Activated T-cell treated with anti-CD3 and anti-CD28 coated beads, Interleukin-2, amount 50 U/mL, for 72 hours (primary cell): Measurements from ENCODE around the gene PARM1. TPM values are rescaled to one million over a fixed set of nuclear protein-coding genes. Genes with fewer than 3 reads are reported as not detected.

ENCODE experiments used
- ATAC-seq, 2 donors: fragments of 150-1000 bp; cut with Tn5 transposase; replicated peaks in 1 of 2; 2 replicates each; pipeline ENCODE4 v1.10.0; 2021; ENCODE audit warnings: moderate library complexity in 2 of 2, mild to moderate bottlenecking in 1 of 2
- DNase-seq, 2 donors: peaks; one replicate each; pipeline ENCODE4 v3.0.0; 2021 to 2022; ENCODE audit warnings: mixed read lengths in 1 of 2
- H3K27ac Mint-ChIP-seq: one replicate; pipeline ENCODE4 v1.8.0; 2022; ENCODE audit warnings: mild to moderate bottlenecking, moderate library complexity, mixed read lengths
- H3K27me3 Mint-ChIP-seq: one replicate; pipeline ENCODE4 v1.8.0; 2022; ENCODE audit warnings: low read depth, mixed read lengths
- H3K36me3 Mint-ChIP-seq, 2 donors: one replicate each; pipeline ENCODE4 v1.8.0; 2022; ENCODE audit warnings: mixed read lengths in 2 of 2, mild to moderate bottlenecking in 1 of 2; ENCODE audit not compliant: insufficient read depth in 2 of 2
- H3K4me1 Mint-ChIP-seq: one replicate; pipeline ENCODE4 v1.8.0; 2022; ENCODE audit warnings: low read depth, mixed read lengths
- H3K4me3 Mint-ChIP-seq, 2 donors: one replicate each; pipeline ENCODE4 v1.8.0; 2022; ENCODE audit warnings: mild to moderate bottlenecking in 2 of 2, mixed read lengths in 2 of 2, moderate library complexity in 2 of 2
- H3K9me3 Mint-ChIP-seq, 2 donors: one replicate each; pipeline ENCODE4 v1.8.0; 2022; ENCODE audit warnings: mixed read lengths in 2 of 2
- total RNA-seq, 2 donors: library from RNA; stranded (reverse); gene quantifications; one replicate each; pipeline ENCODE4 v1.2.3, GENCODE V29; 2022

The PARM1 gene
- total RNA-seq, 2 donors from 2014 or later, result 0.07 to 0.19 TPM

- Mint-ChIP-seq H3K4me3 (no peak overlapping the region), H3K9me3 (no peaks in the 10 kb centered on the region), H3K36me3 (no peaks in the 10 kb centered on the region), H3K27ac (no peak overlapping the region), H3K4me1 (no peaks in the 10 kb centered on the region), H3K27me3 (peaks cover 6% of the 10 kb centered on the region)
- no peak for DNase-seq
- ATAC-seq, result no peak
These were observed 6.9 kb upstream of the PARM1 start for GRCh38 chr4:74926007-74926406.

- H3K27me3 Mint-ChIP-seq, result peaks cover 44% of the 10 kb centered on the region
- no peak overlapping the region for H3K4me3 Mint-ChIP-seq
- H3K36me3 Mint-ChIP-seq, result no peaks in the 10 kb centered on the region
- no peaks in the 10 kb centered on the region for H3K9me3 Mint-ChIP-seq
- no peak for DNase-seq
- H3K27ac Mint-ChIP-seq, result no peak overlapping the region
- ATAC-seq, result no peak
- peaks cover 21% of the 10 kb centered on the region for H3K4me1 Mint-ChIP-seq
These were observed 2.8 kb upstream of the PARM1 start for GRCh38 chr4:74930162-74930561.

- Mint-ChIP-seq H3K27me3 (peaks cover 49% of the 10 kb centered on the region), H3K9me3 (no peaks in the 10 kb centered on the region), H3K36me3 (no peaks in the 10 kb centered on the region), H3K4me1 (peaks cover 21% of the 10 kb centered on the region), H3K27ac (no peak overlapping the region), H3K4me3 (no peak overlapping the region)
- DNase-seq (no peak), ATAC-seq (no peak)
These were observed 1.5 kb upstream of the PARM1 start for GRCh38 chr4:74931376-74931775.

- Mint-ChIP-seq H3K4me3 (no peak overlapping the region), H3K36me3 (no peaks in the 10 kb centered on the region), H3K9me3 (no peaks in the 10 kb centered on the region), H3K27me3 (peaks cover 55% of the 10 kb centered on the region), H3K4me1 (peaks cover 21% of the 10 kb centered on the region), H3K27ac (no peak overlapping the region)
- DNase-seq (no peak), ATAC-seq (no peak)
These were observed 906 bp upstream of the PARM1 start for GRCh38 chr4:74932010-74932409.

- H3K4me1 Mint-ChIP-seq, result peaks cover 21% of the 10 kb centered on the region
- no peaks in the 10 kb centered on the region for H3K36me3 Mint-ChIP-seq
- peak overlapping the region; percentile 79 to 82 for H3K4me3 Mint-ChIP-seq
- H3K27ac Mint-ChIP-seq, result no peak overlapping the region
- H3K27me3 Mint-ChIP-seq, result peaks cover 58% of the 10 kb centered on the region
- no peaks in the 10 kb centered on the region for H3K9me3 Mint-ChIP-seq
- DNase-seq (peak; percentile 0 to 3), ATAC-seq (no peak)
These were observed 673 bp downstream of the PARM1 start for GRCh38 chr4:74933562-74934015.

- Mint-ChIP-seq H3K27me3 (peaks cover 58% of the 10 kb centered on the region), H3K4me3 (peak overlapping the region; percentile 79 to 82), H3K36me3 (no peaks in the 10 kb centered on the region)
These were observed 1.3 kb downstream of the PARM1 start for GRCh38 chr4:74934016-74934831.

GRCh38 chr4:74934888-74935287 is 2.0 kb downstream of the PARM1 start:
- DNase-seq (no peak), ATAC-seq (no peak)
- Mint-ChIP-seq H3K27me3 (peaks cover 60% of the 10 kb centered on the region), H3K9me3 (no peaks in the 10 kb centered on the region), H3K27ac (no peak overlapping the region), H3K4me3 (peak overlapping the region; percentile 15 to 79), H3K36me3 (no peaks in the 10 kb centered on the region), H3K4me1 (peaks cover 21% of the 10 kb centered on the region)

More at GRCh38 chr4:74934016-74934831, 1.3 kb downstream of the PARM1 start:
- DNase-seq (peak in 1 of 2 donors; percentile 2), ATAC-seq (no peak)
- H3K4me1 Mint-ChIP-seq, result peaks cover 21% of the 10 kb centered on the region
- H3K9me3 Mint-ChIP-seq, result no peaks in the 10 kb centered on the region
- no peak overlapping the region for H3K27ac Mint-ChIP-seq

- Mint-ChIP-seq H3K27me3 (peaks cover 19% of the 10 kb centered on the region), H3K27ac (no peak overlapping the region), H3K9me3 (no peaks in the 10 kb centered on the region), H3K4me1 (no peaks in the 10 kb centered on the region), H3K4me3 (no peak overlapping the region), H3K36me3 (no peaks in the 10 kb centered on the region)
- DNase-seq, result no peak
- no peak for ATAC-seq
These were observed 8.2 kb downstream of the PARM1 start for GRCh38 chr4:74941123-74941522.

- Mint-ChIP-seq H3K36me3 (no peaks in the 10 kb centered on the region), H3K9me3 (no peaks in the 10 kb centered on the region), H3K4me3 (no peak overlapping the region), H3K4me1 (no peaks in the 10 kb centered on the region), H3K27me3 (peaks cover 10% of the 10 kb centered on the region), H3K27ac (no peak overlapping the region)
- no peak for ATAC-seq
- DNase-seq, result no peak
These were observed 9.5 kb downstream of the PARM1 start for GRCh38 chr4:74942251-74942917.

- no peaks in the 10 kb centered on the region for H3K9me3 Mint-ChIP-seq
These were observed 10.0 kb downstream of the PARM1 start for GRCh38 chr4:74942918-74943253.

GRCh38 chr4:74944354-74944793 is 11.5 kb downstream of the PARM1 start:
- Mint-ChIP-seq H3K27ac (no peak overlapping the region), H3K27me3 (peaks cover 10% of the 10 kb centered on the region), H3K9me3 (no peaks in the 10 kb centered on the region), H3K4me1 (no peaks in the 10 kb centered on the region), H3K4me3 (no peak overlapping the region), H3K36me3 (no peaks in the 10 kb centered on the region)
- DNase-seq, result no peak
- ATAC-seq, result no peak

More at GRCh38 chr4:74942918-74943253, 10.0 kb downstream of the PARM1 start:
- Mint-ChIP-seq H3K27me3 (peaks cover 10% of the 10 kb centered on the region), H3K4me1 (no peaks in the 10 kb centered on the region), H3K27ac (no peak overlapping the region), H3K4me3 (no peak overlapping the region), H3K36me3 (no peaks in the 10 kb centered on the region)
- no peak for DNase-seq
- ATAC-seq, result no peak

- Mint-ChIP-seq H3K27me3 (no peaks in the 10 kb centered on the region), H3K4me1 (no peaks in the 10 kb centered on the region), H3K27ac (no peak overlapping the region), H3K9me3 (no peaks in the 10 kb centered on the region), H3K4me3 (no peak overlapping the region), H3K36me3 (no peaks in the 10 kb centered on the region)
- no peak for ATAC-seq
- DNase-seq, result no peak
These were observed 13.3 kb downstream of the PARM1 start for GRCh38 chr4:74946196-74946595.

- H3K4me3 Mint-ChIP-seq, result no peak overlapping the region
- H3K4me1 Mint-ChIP-seq, result no peaks in the 10 kb centered on the region
- H3K27ac Mint-ChIP-seq, result no peak overlapping the region
- ATAC-seq (no peak), DNase-seq (no peak)
- H3K36me3 Mint-ChIP-seq, result no peaks in the 10 kb centered on the region
- no peaks in the 10 kb centered on the region for H3K27me3 Mint-ChIP-seq
- H3K9me3 Mint-ChIP-seq, result no peaks in the 10 kb centered on the region
These were observed 14.9 kb downstream of the PARM1 start for GRCh38 chr4:74947798-74948197.
